ENCODE measurements around the gene FBXL16. TPM values are rescaled to one million over a fixed set of nuclear protein-coding genes. Genes with fewer than 3 reads are reported as not detected.

FBXL16 gene
- total RNA-seq, 4 donors from 2014 or later: 0.42 to 1.2 (median 0.51) TPM

- Histone ChIP-seq H3K9me3 (no peaks in the 10 kb centered on the region), H3K4me3 (peak within 1 kb of the TSS; percentile 67 to 96 (median 88)), H3K36me3 (peaks cover 15 to 35% (median 24%) of the 10 kb centered on the region in 4 donors), H3K27ac (replicated peaks in 1 of 4) (peak within 1 kb of the TSS; percentile 71 to 78 (median 72)), H3K27me3 (peaks cover 0 to 34% (median 0%) of the 10 kb centered on the region in 4 donors), H3K4me1 (peaks cover 14 to 21% (median 18%) of the 10 kb centered on the region in 4 donors)
- WGBS: 1% methylated on average over 17 of the region's 79 CpGs
- peak; percentile 68 for TF ChIP-seq POLR2A (IDR thresholded peaks at IDR 0.05; ENCODE audit: low read depth)
- peak; percentile 96 to 100 for TF ChIP-seq POLR2AphosphoS5 (IDR thresholded peaks at IDR 0.05)
- TF ChIP-seq CTCF (IDR thresholded peaks at IDR 0.05): peak; percentile 98 to 99 (median 99)
- TF ChIP-seq EP300 (IDR thresholded peaks at IDR 0.05): no peak
- peak; percentile 94 for DNase-seq (ENCODE audit: extremely low spot score)
- intact Hi-C loops (cut with DNase I): no loop called here
Measured at GRCh38 chr16:740764-741505, 35.3 kb upstream of the FBXL16 start, which contains the start of gene CIAO3. TSS of gene CIAO3 (minus strand) at chr16:740997. CDS start at chr16:740985, 12 bp downstream.

GRCh38 chr16:740459-740763 is 34.8 kb upstream of the FBXL16 start:
- Histone ChIP-seq H3K36me3 (peaks cover 21 to 40% (median 29%) of the 10 kb centered on the region in 4 donors), H3K27me3 (peaks cover 0 to 34% (median 0%) of the 10 kb centered on the region in 4 donors), H3K9me3 (no peaks in the 10 kb centered on the region), H3K4me3 (peak overlapping the region; percentile 67 to 96 (median 88)), H3K4me1 (peaks cover 14 to 21% (median 18%) of the 10 kb centered on the region in 4 donors), H3K27ac (replicated peaks in 1 of 4) (peak overlapping the region; percentile 71 to 78 (median 72))
- TF ChIP-seq POLR2A (IDR thresholded peaks at IDR 0.05; ENCODE audit: low read depth) (no peak), CTCF (IDR thresholded peaks at IDR 0.05) (no peak), EP300 (IDR thresholded peaks at IDR 0.05) (no peak), POLR2AphosphoS5 (IDR thresholded peaks at IDR 0.05) (no peak)
- WGBS: 3% methylated on average over 12 of the region's 22 CpGs
- no peak for DNase-seq (ENCODE audit: extremely low spot score)
- intact Hi-C loops (cut with DNase I): no loop called here

- H3K4me1 ChIP-seq: peaks cover 14 to 21% (median 18%) of the 10 kb centered on the region in 4 donors
- no peaks in the 10 kb centered on the region for H3K9me3 ChIP-seq
- no peak for DNase-seq (ENCODE audit: extremely low spot score)
- peaks cover 21 to 46% (median 35%) of the 10 kb centered on the region in 4 donors for H3K36me3 ChIP-seq
- peak overlapping the region; percentile 67 to 96 (median 88) for H3K4me3 ChIP-seq
- peak overlapping the region in 2 of 4 donors; percentile 72 for H3K27ac ChIP-seq (replicated peaks in 1 of 4)
- intact Hi-C loops (cut with DNase I): no loop called here
- 49% methylated on average over 36 of the region's 38 CpGs for WGBS
- peaks cover 0 to 29% (median 0%) of the 10 kb centered on the region in 4 donors for H3K27me3 ChIP-seq
- TF ChIP-seq CTCF (IDR thresholded peaks at IDR 0.05) (no peak), POLR2A (IDR thresholded peaks at IDR 0.05; ENCODE audit: low read depth) (no peak), EP300 (IDR thresholded peaks at IDR 0.05) (no peak), POLR2AphosphoS5 (IDR thresholded peaks at IDR 0.05) (no peak)
Measured at GRCh38 chr16:739560-740458, 34.2 kb upstream of the FBXL16 start.

GRCh38 chr16:736936-737481 is 31.4 kb upstream of the FBXL16 start:
- WGBS: 97% methylated on average over 28 of the region's 29 CpGs
- TF ChIP-seq POLR2A (IDR thresholded peaks at IDR 0.05; ENCODE audit: low read depth): no peak
- no peak for TF ChIP-seq CTCF (IDR thresholded peaks at IDR 0.05)
- TF ChIP-seq EP300 (IDR thresholded peaks at IDR 0.05): no peak
- TF ChIP-seq POLR2AphosphoS5 (IDR thresholded peaks at IDR 0.05): no peak
- Histone ChIP-seq H3K4me1 (peaks cover 14 to 21% (median 18%) of the 10 kb centered on the region in 4 donors), H3K4me3 (no peak overlapping the region), H3K27ac (replicated peaks in 1 of 4) (no peak overlapping the region), H3K9me3 (no peaks in the 10 kb centered on the region), H3K36me3 (peaks cover 33 to 74% (median 63%) of the 10 kb centered on the region in 4 donors), H3K27me3 (peaks cover 0 to 3% (median 0%) of the 10 kb centered on the region in 4 donors)
- intact Hi-C loops (cut with DNase I): no loop called here
- DNase-seq (ENCODE audit: extremely low spot score): no peak
